ENCODE results near the gene LY6G6D. TPM values are rescaled to one million over a fixed set of nuclear protein-coding genes. Genes with fewer than 3 reads are reported as not detected.

The LY6G6D gene
- total and polyA plus RNA-seq, 2 of the 13 experiments (the other 11 are each of a cell fraction or from before 2014, with no cell fraction given): not detected

DNA sequence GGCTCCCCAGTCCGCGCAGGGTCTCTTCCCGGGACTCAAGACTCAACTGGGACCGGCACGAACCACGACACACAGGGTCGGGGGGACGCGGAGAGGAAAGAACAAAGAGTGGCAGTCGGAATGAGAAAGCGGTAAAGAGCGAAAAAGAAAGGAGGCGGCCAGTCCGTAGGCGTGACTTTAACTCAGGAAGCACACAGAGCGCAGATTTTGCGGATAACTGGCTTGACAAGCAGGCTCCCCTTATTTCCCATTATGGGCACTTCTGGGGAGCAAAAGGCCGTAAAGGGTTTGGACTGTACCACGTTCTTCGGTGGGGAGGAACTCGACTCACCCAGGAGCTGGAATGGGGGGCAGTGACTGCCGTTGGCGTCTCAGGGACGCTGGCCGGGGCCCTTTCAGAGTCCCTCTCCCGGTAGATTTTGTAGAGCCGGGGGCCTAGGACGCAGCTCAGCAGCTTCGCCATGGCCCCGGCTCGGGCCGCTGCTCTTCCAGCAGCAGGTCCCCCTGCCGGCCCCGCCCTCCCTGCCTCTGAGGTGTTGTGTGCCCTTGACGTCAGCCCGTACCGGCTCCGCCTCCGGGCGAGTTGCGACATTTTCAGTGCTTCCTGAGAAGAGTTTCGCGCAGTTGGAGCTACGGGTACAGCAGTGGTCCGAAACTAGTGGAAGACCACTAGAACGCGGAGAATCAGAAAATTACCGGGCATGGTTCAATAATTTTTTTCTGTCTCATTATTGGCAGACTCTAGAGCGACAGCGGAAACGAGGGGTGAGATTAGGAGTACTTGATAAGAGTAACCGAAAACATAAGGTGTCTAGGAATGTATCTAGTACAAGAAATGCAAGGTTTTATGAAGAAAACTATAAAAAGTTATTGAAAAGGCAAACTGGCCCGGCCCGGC, 12.1 kb upstream of the LY6G6D start, which contains the start of gene ABHD16A (continued):
- no peak; the same call in 1 of the 2 replicates for TF ChIP-seq CHCHD3 (CRISPR knock-in tag; IDR thresholded peaks at IDR 0.05)
- TF ChIP-seq ERF (CRISPR knock-in tag; IDR thresholded peaks at IDR 0.05): peak; percentile 93
- TF ChIP-seq, protein P1, sequence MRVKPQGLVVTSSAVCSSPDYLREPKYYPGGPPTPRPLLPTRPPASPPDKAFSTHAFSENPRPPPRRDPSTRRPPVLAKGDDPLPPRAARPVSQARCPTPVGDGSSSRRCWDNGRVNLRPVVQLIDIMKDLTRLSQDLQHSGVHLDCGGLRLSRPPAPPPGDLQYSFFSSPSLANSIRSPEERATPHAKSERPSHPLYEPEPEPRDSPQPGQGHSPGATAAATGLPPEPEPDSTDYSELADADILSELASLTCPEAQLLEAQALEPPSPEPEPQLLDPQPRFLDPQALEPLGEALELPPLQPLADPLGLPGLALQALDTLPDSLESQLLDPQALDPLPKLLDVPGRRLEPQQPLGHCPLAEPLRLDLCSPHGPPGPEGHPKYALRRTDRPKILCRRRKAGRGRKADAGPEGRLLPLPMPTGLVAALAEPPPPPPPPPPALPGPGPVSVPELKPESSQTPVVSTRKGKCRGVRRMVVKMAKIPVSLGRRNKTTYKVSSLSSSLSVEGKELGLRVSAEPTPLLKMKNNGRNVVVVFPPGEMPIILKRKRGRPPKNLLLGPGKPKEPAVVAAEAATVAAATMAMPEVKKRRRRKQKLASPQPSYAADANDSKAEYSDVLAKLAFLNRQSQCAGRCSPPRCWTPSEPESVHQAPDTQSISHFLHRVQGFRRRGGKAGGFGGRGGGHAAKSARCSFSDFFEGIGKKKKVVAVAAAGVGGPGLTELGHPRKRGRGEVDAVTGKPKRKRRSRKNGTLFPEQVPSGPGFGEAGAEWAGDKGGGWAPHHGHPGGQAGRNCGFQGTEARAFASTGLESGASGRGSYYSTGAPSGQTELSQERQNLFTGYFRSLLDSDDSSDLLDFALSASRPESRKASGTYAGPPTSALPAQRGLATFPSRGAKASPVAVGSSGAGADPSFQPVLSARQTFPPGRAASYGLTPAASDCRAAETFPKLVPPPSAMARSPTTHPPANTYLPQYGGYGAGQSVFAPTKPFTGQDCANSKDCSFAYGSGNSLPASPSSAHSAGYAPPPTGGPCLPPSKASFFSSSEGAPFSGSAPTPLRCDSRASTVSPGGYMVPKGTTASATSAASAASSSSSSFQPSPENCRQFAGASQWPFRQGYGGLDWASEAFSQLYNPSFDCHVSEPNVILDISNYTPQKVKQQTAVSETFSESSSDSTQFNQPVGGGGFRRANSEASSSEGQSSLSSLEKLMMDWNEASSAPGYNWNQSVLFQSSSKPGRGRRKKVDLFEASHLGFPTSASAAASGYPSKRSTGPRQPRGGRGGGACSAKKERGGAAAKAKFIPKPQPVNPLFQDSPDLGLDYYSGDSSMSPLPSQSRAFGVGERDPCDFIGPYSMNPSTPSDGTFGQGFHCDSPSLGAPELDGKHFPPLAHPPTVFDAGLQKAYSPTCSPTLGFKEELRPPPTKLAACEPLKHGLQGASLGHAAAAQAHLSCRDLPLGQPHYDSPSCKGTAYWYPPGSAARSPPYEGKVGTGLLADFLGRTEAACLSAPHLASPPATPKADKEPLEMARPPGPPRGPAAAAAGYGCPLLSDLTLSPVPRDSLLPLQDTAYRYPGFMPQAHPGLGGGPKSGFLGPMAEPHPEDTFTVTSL (CRISPR knock-in tag; IDR thresholded peaks at IDR 0.05; ENCODE audit: borderline replicate concordance): peak; percentile 34; the same call in 1 of the 2 replicates
- peak; percentile 54; the same call in 1 of the 2 replicates for TF ChIP-seq EEA1 (CRISPR knock-in tag; IDR thresholded peaks at IDR 0.05; ENCODE audit: borderline replicate concordance)
- peak; percentile 93 to 96 for TF ChIP-seq POLR2A (IDR thresholded peaks at IDR 0.05; ENCODE audit: insufficient read depth in 1 of 2, low read depth in 2 of 2, low read length in 2 of 2)
- no peak for TF ChIP-seq TRAFD1 (CRISPR knock-in tag; IDR thresholded peaks at IDR 0.05; ENCODE audit: borderline replicate concordance)
- no peak for TF ChIP-seq ZZZ3 (CRISPR knock-in tag; IDR thresholded peaks at IDR 0.05; ENCODE audit: borderline replicate concordance)
- peak; percentile 33; the same call in 1 of the 2 replicates for TF ChIP-seq ZSCAN25 (CRISPR knock-in tag; IDR thresholded peaks at IDR 0.05)
- TF ChIP-seq, protein P2, sequence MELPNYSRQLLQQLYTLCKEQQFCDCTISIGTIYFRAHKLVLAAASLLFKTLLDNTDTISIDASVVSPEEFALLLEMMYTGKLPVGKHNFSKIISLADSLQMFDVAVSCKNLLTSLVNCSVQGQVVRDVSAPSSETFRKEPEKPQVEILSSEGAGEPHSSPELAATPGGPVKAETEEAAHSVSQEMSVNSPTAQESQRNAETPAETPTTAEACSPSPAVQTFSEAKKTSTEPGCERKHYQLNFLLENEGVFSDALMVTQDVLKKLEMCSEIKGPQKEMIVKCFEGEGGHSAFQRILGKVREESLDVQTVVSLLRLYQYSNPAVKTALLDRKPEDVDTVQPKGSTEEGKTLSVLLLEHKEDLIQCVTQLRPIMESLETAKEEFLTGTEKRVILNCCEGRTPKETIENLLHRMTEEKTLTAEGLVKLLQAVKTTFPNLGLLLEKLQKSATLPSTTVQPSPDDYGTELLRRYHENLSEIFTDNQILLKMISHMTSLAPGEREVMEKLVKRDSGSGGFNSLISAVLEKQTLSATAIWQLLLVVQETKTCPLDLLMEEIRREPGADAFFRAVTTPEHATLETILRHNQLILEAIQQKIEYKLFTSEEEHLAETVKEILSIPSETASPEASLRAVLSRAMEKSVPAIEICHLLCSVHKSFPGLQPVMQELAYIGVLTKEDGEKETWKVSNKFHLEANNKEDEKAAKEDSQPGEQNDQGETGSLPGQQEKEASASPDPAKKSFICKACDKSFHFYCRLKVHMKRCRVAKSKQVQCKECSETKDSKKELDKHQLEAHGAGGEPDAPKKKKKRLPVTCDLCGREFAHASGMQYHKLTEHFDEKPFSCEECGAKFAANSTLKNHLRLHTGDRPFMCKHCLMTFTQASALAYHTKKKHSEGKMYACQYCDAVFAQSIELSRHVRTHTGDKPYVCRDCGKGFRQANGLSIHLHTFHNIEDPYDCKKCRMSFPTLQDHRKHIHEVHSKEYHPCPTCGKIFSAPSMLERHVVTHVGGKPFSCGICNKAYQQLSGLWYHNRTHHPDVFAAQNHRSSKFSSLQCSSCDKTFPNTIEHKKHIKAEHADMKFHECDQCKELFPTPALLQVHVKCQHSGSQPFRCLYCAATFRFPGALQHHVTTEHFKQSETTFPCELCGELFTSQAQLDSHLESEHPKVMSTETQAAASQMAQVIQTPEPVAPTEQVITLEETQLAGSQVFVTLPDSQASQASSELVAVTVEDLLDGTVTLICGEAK (IDR thresholded peaks at IDR 0.05): no peak
- TF ChIP-seq, protein P2 (CRISPR knock-in tag; IDR thresholded peaks at IDR 0.05): no peak; the same call in 1 of the 2 replicates

Data from HepG2 (cell line).